WTC11 (cell line): ENCODE data around the gene ERVK3-1. TPM values are rescaled to one million over a fixed set of nuclear protein-coding genes. Genes with fewer than 3 reads are reported as not detected.

ENCODE experiments used
- ATAC-seq: fragments of 200-7000 bp; cut with Tn5 transposase; 2 replicates; pipeline ENCODE4 v1.10.0; 2021; ENCODE audit warnings: mild to moderate bottlenecking, moderate library complexity
- CTCF ChIA-PET: fragments of 300-600 bp; sonication (Branson Sonifier 250); formaldehyde crosslinking; loops from one replicate; lab custom pipeline; 2021; ENCODE audit warnings: antibody characterized with exemption; lab: Charles Lee
- POLR2A ChIA-PET: fragments of 350-600 bp; sonication (Branson Sonifier 250); formaldehyde crosslinking; loops from one replicate; lab custom pipeline; 2021; ENCODE audit warnings: antibody characterized with exemption; lab: Charles Lee
- DNase-seq: peaks from one replicate; pipeline ENCODE4 v3.0.0; 2021; ENCODE audit warnings: low spot score
- H3K27ac Mint-ChIP-seq: 2 replicates; pipeline ENCODE4 v1.8.0; 2021; ENCODE audit warnings: mixed read lengths
- H3K27me3 Mint-ChIP-seq: 2 replicates; pipeline ENCODE4 v1.8.0; 2021; ENCODE audit warnings: low read depth, mild to moderate bottlenecking, moderate library complexity, mixed read lengths
- H3K36me3 Mint-ChIP-seq: 2 replicates; pipeline ENCODE4 v1.8.0; 2021; ENCODE audit warnings: mixed read lengths
- H3K4me1 Mint-ChIP-seq: 2 replicates; pipeline ENCODE4 v1.8.0; 2022; ENCODE audit warnings: mixed read lengths
- H3K4me3 Mint-ChIP-seq: 2 replicates; pipeline ENCODE4 v1.8.0; 2021; ENCODE audit warnings: mild to moderate bottlenecking, moderate library complexity, mixed read lengths
- H3K9me3 Mint-ChIP-seq: 2 replicates; pipeline ENCODE4 v1.8.0; 2021; ENCODE audit warnings: mixed read lengths
- ATF3 ChIP-seq: sonication (generic); formaldehyde crosslinking; conservative IDR thresholded peaks from 2 replicates; pipeline ENCODE4 v1.8.1; 2022; ENCODE audit warnings: mild to moderate bottlenecking, missing genetic modification reagents
- E2F1 ChIP-seq: sonication (generic); formaldehyde crosslinking; IDR thresholded peaks from 2 replicates; pipeline ENCODE4 v1.8.0; 2022; ENCODE audit warnings: mild to moderate bottlenecking, missing genetic modification reagents
- ESRRA ChIP-seq: sonication (generic); formaldehyde crosslinking; IDR thresholded peaks from 2 replicates; pipeline ENCODE4 v1.8.1; 2022; ENCODE audit warnings: mild to moderate bottlenecking, missing genetic modification reagents, borderline replicate concordance
- GABPB1 ChIP-seq: sonication (generic); formaldehyde crosslinking; IDR thresholded peaks from 2 replicates; pipeline ENCODE4 v1.8.1; 2023; ENCODE audit warnings: mild to moderate bottlenecking, missing genetic modification reagents
- HMGXB4 ChIP-seq: sonication (generic); formaldehyde crosslinking; IDR thresholded peaks from 2 replicates; pipeline ENCODE4 v1.8.1; 2023; ENCODE audit warnings: mild to moderate bottlenecking, moderate library complexity, missing genetic modification reagents
- NFYB ChIP-seq: sonication (generic); formaldehyde crosslinking; conservative IDR thresholded peaks from 2 replicates; pipeline ENCODE4 v1.8.0; 2022; ENCODE audit warnings: low read depth, missing genetic modification reagents
- OVOL2 ChIP-seq: fragments of 250-450 bp; sonication (Bioruptor Pico); IDR thresholded peaks from 2 replicates; pipeline ENCODE4 v1.9.0; 2021; ENCODE audit warnings: mild to moderate bottlenecking, borderline replicate concordance
- RELA ChIP-seq: sonication (generic); formaldehyde crosslinking; IDR thresholded peaks from 2 replicates; pipeline ENCODE4 v1.8.1; 2022; ENCODE audit warnings: missing genetic modification reagents, mild to moderate bottlenecking, borderline replicate concordance
- RORB ChIP-seq: fragments of 250-450 bp; sonication (Bioruptor Pico); IDR thresholded peaks from 2 replicates; pipeline ENCODE4 v1.9.0; 2021; ENCODE audit warnings: mild to moderate bottlenecking
- SP1 ChIP-seq: sonication (generic); formaldehyde crosslinking; conservative IDR thresholded peaks from 2 replicates; pipeline ENCODE4 v1.8.1; 2022; ENCODE audit warnings: missing genetic modification reagents
- TP53 ChIP-seq: sonication (generic); formaldehyde crosslinking; IDR thresholded peaks from 2 replicates; pipeline ENCODE4 v1.8.1; 2023; ENCODE audit warnings: mild to moderate bottlenecking, missing genetic modification reagents
- USF2 ChIP-seq: sonication (generic); formaldehyde crosslinking; IDR thresholded peaks from 2 replicates; pipeline ENCODE4 v1.8.1; 2023; ENCODE audit warnings: mild to moderate bottlenecking, missing genetic modification reagents, moderate library complexity
- ZBTB43 ChIP-seq: sonication (generic); formaldehyde crosslinking; IDR thresholded peaks from 2 replicates; pipeline ENCODE4 v1.8.1; 2023; ENCODE audit warnings: mild to moderate bottlenecking, missing genetic modification reagents
- ZNF281 ChIP-seq: sonication (generic); formaldehyde crosslinking; IDR thresholded peaks from 2 replicates; pipeline ENCODE4 v1.8.0; 2023; ENCODE audit warnings: mild to moderate bottlenecking, missing genetic modification reagents
- ZNF423 ChIP-seq: fragments of 250-450 bp; sonication (Bioruptor Pico); IDR thresholded peaks from 2 replicates; pipeline ENCODE4 v2.1.2; 2022; ENCODE audit warnings: mild to moderate bottlenecking, moderate library complexity
- total RNA-seq: library from RNA; stranded (reverse); gene quantifications from 3 replicates; pipeline ENCODE4 v1.2.3, GENCODE V29; 2021
- TF ChIP-seq, protein P1 (sequence below): sonication (generic); formaldehyde crosslinking; IDR thresholded peaks from 2 replicates; pipeline ENCODE4 v1.8.0; 2022; ENCODE audit warnings: mild to moderate bottlenecking, missing genetic modification reagents
- TF ChIP-seq, protein P2 (sequence below): fragments of 250-450 bp; sonication (Bioruptor Pico); IDR thresholded peaks from 2 replicates; pipeline ENCODE4 v2.1.2; 2022; ENCODE audit warnings: mild to moderate bottlenecking, moderate library complexity

Gene ERVK3-1
- total RNA-seq, 1 experiment from 2014 or later: 26.0 TPM

- Mint-ChIP-seq H3K4me3 (peak within 1 kb of the TSS; percentile 95), H3K27ac (peak within 1 kb of the TSS; percentile 85), H3K4me1 (peaks cover 22% of the 10 kb centered on the region), H3K36me3 (peaks cover 20% of the 10 kb centered on the region), H3K9me3 (no peaks in the 10 kb centered on the region), H3K27me3 (no peaks in the 10 kb centered on the region)
- peak; percentile 69; the same call in 1 of the 2 replicates for TF ChIP-seq SP1 (CRISPR knock-in tag)
- TF ChIP-seq RORB: no peak
- no peak for TF ChIP-seq E2F1 (CRISPR knock-in tag)
- 0 out of 2 replicates have a peak, but pooled peaks have one; percentile 17 for TF ChIP-seq GABPB1 (CRISPR knock-in tag)
- TF ChIP-seq, protein P1, sequence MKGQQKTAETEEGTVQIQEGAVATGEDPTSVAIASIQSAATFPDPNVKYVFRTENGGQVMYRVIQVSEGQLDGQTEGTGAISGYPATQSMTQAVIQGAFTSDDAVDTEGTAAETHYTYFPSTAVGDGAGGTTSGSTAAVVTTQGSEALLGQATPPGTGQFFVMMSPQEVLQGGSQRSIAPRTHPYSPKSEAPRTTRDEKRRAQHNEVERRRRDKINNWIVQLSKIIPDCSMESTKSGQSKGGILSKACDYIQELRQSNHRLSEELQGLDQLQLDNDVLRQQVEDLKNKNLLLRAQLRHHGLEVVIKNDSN: peak; percentile 30; the same call in 1 of the 2 replicates
- peak; percentile 24; the same call in 1 of the 2 replicates for TF ChIP-seq USF2 (CRISPR knock-in tag)
- TF ChIP-seq NFYB: peak; percentile 99
- TF ChIP-seq ESRRA (CRISPR knock-in tag): 0 out of 2 replicates have a peak, but pooled peaks have one; percentile 15
- TF ChIP-seq ZNF281 (CRISPR knock-in tag): peak; percentile 87; the same call in 1 of the 2 replicates
- TF ChIP-seq, protein P2, sequence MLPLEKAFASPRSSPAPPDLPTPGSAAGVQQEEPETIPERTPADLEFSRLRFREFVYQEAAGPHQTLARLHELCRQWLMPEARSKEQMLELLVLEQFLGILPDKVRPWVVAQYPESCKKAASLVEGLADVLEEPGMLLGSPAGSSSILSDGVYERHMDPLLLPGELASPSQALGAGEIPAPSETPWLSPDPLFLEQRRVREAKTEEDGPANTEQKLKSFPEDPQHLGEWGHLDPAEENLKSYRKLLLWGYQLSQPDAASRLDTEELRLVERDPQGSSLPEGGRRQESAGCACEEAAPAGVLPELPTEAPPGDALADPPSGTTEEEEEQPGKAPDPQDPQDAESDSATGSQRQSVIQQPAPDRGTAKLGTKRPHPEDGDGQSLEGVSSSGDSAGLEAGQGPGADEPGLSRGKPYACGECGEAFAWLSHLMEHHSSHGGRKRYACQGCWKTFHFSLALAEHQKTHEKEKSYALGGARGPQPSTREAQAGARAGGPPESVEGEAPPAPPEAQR (CRISPR knock-in tag): no peak
- TF ChIP-seq ZNF423 (CRISPR knock-in tag): no peak
- TF ChIP-seq OVOL2 (CRISPR knock-in tag): no peak
- ChIA-PET POLR2A (interaction anchor here (0.6 to 1.0 kb wide), 4 partner anchors 14 to 362 kb away, joined by 3 to 5 read pairs (median 4); partner anchors contain the start of genes ERVK3-1, ZNF417 and ZNF544), CTCF (interaction anchor here (1.0 to 2.7 kb wide), 3 partner anchors 50 to 69 kb away, joined by 3 to 10 read pairs (median 4); partner anchors contain the start of gene ZNF544)
- ATAC-seq (peak; percentile 97), DNase-seq (peak; percentile 99)
Measured at GRCh38 chr19:58278541-58279041, 26.6 kb upstream of the ERVK3-1 start, which contains the start of gene ZNF8. Gene ZNF8, plus strand, starts transcription at chr19:58278955. Its CDS starts 127 bp downstream, at chr19:58279082.

- peaks cover 22% of the 10 kb centered on the region for H3K4me1 Mint-ChIP-seq
- ATAC-seq: peak; percentile 29
- ChIA-PET CTCF (interaction anchor here (1.0 to 2.7 kb wide), 3 partner anchors 51 to 68 kb away, joined by 3 to 10 read pairs (median 4); partner anchors contain the start of gene ZNF544), POLR2A (interaction anchor here (0.5 to 1.0 kb wide), 5 partner anchors 14 to 363 kb away, joined by 3 to 5 read pairs (median 4); partner anchors contain the start of genes ERVK3-1, ZNF417 and ZSCAN22)
- peaks cover 18% of the 10 kb centered on the region for H3K36me3 Mint-ChIP-seq
- peak; percentile 69 for DNase-seq
- no peaks in the 10 kb centered on the region for H3K27me3 Mint-ChIP-seq
- H3K9me3 Mint-ChIP-seq: no peaks in the 10 kb centered on the region
- H3K27ac Mint-ChIP-seq: peak overlapping the region; percentile 85
- peak overlapping the region; percentile 95 for H3K4me3 Mint-ChIP-seq
- TF ChIP-seq ZBTB43 (CRISPR knock-in tag) (0 out of 2 replicates have a peak, but pooled peaks have one; percentile 38), ATF3 (no peak), RELA (CRISPR knock-in tag) (peak; percentile 79; the same call in 1 of the 2 replicates), ESRRA (CRISPR knock-in tag) (0 out of 2 replicates have a peak, but pooled peaks have one; percentile 6), HMGXB4 (CRISPR knock-in tag) (peak; percentile 37; the same call in 1 of the 2 replicates), TP53 (CRISPR knock-in tag) (no peak)
- TF ChIP-seq, protein P1: peak; percentile 17; the same call in 1 of the 2 replicates
- TF ChIP-seq, protein P2 (CRISPR knock-in tag): no peak
Measured at GRCh38 chr19:58279042-58279924, 25.9 kb upstream of the ERVK3-1 start.
